ENCODE results near the gene WNT5B. TPM values are rescaled to one million over a fixed set of nuclear protein-coding genes. Genes with fewer than 3 reads are reported as not detected.

The WNT5B gene
- total and polyA plus RNA-seq, 2 donors: 4.1 to 4.8 TPM

GRCh38 chr12:1633459-1633858, 4.4 kb downstream of the WNT5B start:
- 90% methylated on average over 3 of the region's 3 CpGs for WGBS
- Histone ChIP-seq H3K27me3 (ENCODE audit: control insufficient read depth in 2 of 2, insufficient read depth in 1 of 2, low read length in 1 of 2) (peaks cover 34 to 60% of the 10 kb centered on the region in 2 donors), H3K27ac (ENCODE audit: low read depth in 1 of 2, low read length in 1 of 2) (no peak overlapping the region), H3K9me3 (ENCODE audit: control insufficient read depth in 2 of 2, insufficient read depth in 1 of 2, low read length in 1 of 2) (peaks cover 0 to 3% of the 10 kb centered on the region in 2 donors), H3K4me1 (ENCODE audit: control insufficient read depth in 2 of 2, insufficient read depth in 2 of 2, low read length in 2 of 2) (peaks cover 0 to 26% of the 10 kb centered on the region in 2 donors), H3K36me3 (ENCODE audit: control insufficient read depth in 2 of 2, insufficient read depth in 2 of 2, low read length in 1 of 2) (no peaks in the 10 kb centered on the region), H3K4me3 (ENCODE audit: low read length in 2 of 2) (no peak overlapping the region)
- no peak for DNase-seq (ENCODE audit: low read depth in 6 of 9, low spot score in 9 of 9)

- 68% methylated on average over 7 of the region's 7 CpGs for WGBS
- Histone ChIP-seq H3K27ac (ENCODE audit: low read depth in 1 of 2, low read length in 1 of 2) (no peak overlapping the region), H3K36me3 (ENCODE audit: control insufficient read depth in 2 of 2, insufficient read depth in 2 of 2, low read length in 1 of 2) (no peaks in the 10 kb centered on the region), H3K4me1 (ENCODE audit: control insufficient read depth in 2 of 2, insufficient read depth in 2 of 2, low read length in 2 of 2) (peaks cover 0 to 21% of the 10 kb centered on the region in 2 donors), H3K4me3 (ENCODE audit: low read length in 2 of 2) (no peak overlapping the region), H3K27me3 (ENCODE audit: control insufficient read depth in 2 of 2, insufficient read depth in 1 of 2, low read length in 1 of 2) (peaks cover 28 to 53% of the 10 kb centered on the region in 2 donors), H3K9me3 (ENCODE audit: control insufficient read depth in 2 of 2, insufficient read depth in 1 of 2, low read length in 1 of 2) (peaks cover 0 to 1% of the 10 kb centered on the region in 2 donors)
- no peak for DNase-seq (ENCODE audit: low read depth in 6 of 9, low spot score in 9 of 9)
Measured at GRCh38 chr12:1634149-1634548, 5.1 kb downstream of the WNT5B start.

- no peak overlapping the region for H3K27ac ChIP-seq (ENCODE audit: low read depth in 1 of 2, low read length in 1 of 2)
- peaks cover 0 to 15% of the 10 kb centered on the region in 2 donors for H3K4me1 ChIP-seq (ENCODE audit: control insufficient read depth in 2 of 2, insufficient read depth in 2 of 2, low read length in 2 of 2)
- H3K9me3 ChIP-seq (ENCODE audit: control insufficient read depth in 2 of 2, insufficient read depth in 1 of 2, low read length in 1 of 2): no peaks in the 10 kb centered on the region
- peak in 7 of 9 donors; percentile 40 to 74 (median 54) for DNase-seq (ENCODE audit: low read depth in 6 of 9, low spot score in 9 of 9)
- 50% methylated on average over 16 of the region's 16 CpGs for WGBS
- no peak overlapping the region for H3K4me3 ChIP-seq (ENCODE audit: low read length in 2 of 2)
- no peaks in the 10 kb centered on the region for H3K36me3 ChIP-seq (ENCODE audit: control insufficient read depth in 2 of 2, insufficient read depth in 2 of 2, low read length in 1 of 2)
- H3K27me3 ChIP-seq (ENCODE audit: control insufficient read depth in 2 of 2, insufficient read depth in 1 of 2, low read length in 1 of 2): peaks cover 22 to 47% of the 10 kb centered on the region in 2 donors
Measured at GRCh38 chr12:1634590-1635191, 5.7 kb downstream of the WNT5B start.

GRCh38 chr12:1635301-1636095, 6.5 kb downstream of the WNT5B start:
- Histone ChIP-seq H3K27ac (ENCODE audit: low read depth in 1 of 2, low read length in 1 of 2) (no peak overlapping the region), H3K9me3 (ENCODE audit: control insufficient read depth in 2 of 2, insufficient read depth in 1 of 2, low read length in 1 of 2) (no peaks in the 10 kb centered on the region), H3K36me3 (ENCODE audit: control insufficient read depth in 2 of 2, insufficient read depth in 2 of 2, low read length in 1 of 2) (no peaks in the 10 kb centered on the region), H3K4me1 (ENCODE audit: control insufficient read depth in 2 of 2, insufficient read depth in 2 of 2, low read length in 2 of 2) (peaks cover 0 to 8% of the 10 kb centered on the region in 2 donors), H3K4me3 (ENCODE audit: low read length in 2 of 2) (no peak overlapping the region), H3K27me3 (ENCODE audit: control insufficient read depth in 2 of 2, insufficient read depth in 1 of 2, low read length in 1 of 2) (peaks cover 14 to 39% of the 10 kb centered on the region in 2 donors)
- no peak for DNase-seq (ENCODE audit: low read depth in 6 of 9, low spot score in 9 of 9)
- 93% methylated on average over 11 of the region's 11 CpGs for WGBS

GRCh38 chr12:1638203-1638602, 9.2 kb downstream of the WNT5B start:
- H3K4me3 ChIP-seq (ENCODE audit: low read length in 2 of 2): no peak overlapping the region
- 51% methylated on average over 5 of the region's 5 CpGs for WGBS
- no peaks in the 10 kb centered on the region for H3K36me3 ChIP-seq (ENCODE audit: control insufficient read depth in 2 of 2, insufficient read depth in 2 of 2, low read length in 1 of 2)
- no peaks in the 10 kb centered on the region for H3K4me1 ChIP-seq (ENCODE audit: control insufficient read depth in 2 of 2, insufficient read depth in 2 of 2, low read length in 2 of 2)
- DNase-seq (ENCODE audit: low read depth in 6 of 9, low spot score in 9 of 9): no peak
- no peaks in the 10 kb centered on the region for H3K9me3 ChIP-seq (ENCODE audit: control insufficient read depth in 2 of 2, insufficient read depth in 1 of 2, low read length in 1 of 2)
- no peak overlapping the region for H3K27ac ChIP-seq (ENCODE audit: low read depth in 1 of 2, low read length in 1 of 2)
- H3K27me3 ChIP-seq (ENCODE audit: control insufficient read depth in 2 of 2, insufficient read depth in 1 of 2, low read length in 1 of 2): peaks cover 0 to 12% of the 10 kb centered on the region in 2 donors

- H3K27ac ChIP-seq (ENCODE audit: low read depth in 1 of 2, low read length in 1 of 2): no peak overlapping the region
- 94% methylated on average over 40 of the region's 40 CpGs for WGBS
- H3K4me3 ChIP-seq (ENCODE audit: low read length in 2 of 2): no peak overlapping the region
- H3K9me3 ChIP-seq (ENCODE audit: control insufficient read depth in 2 of 2, insufficient read depth in 1 of 2, low read length in 1 of 2): no peaks in the 10 kb centered on the region
- peaks cover 0 to 7% of the 10 kb centered on the region in 2 donors for H3K4me1 ChIP-seq (ENCODE audit: control insufficient read depth in 2 of 2, insufficient read depth in 2 of 2, low read length in 2 of 2)
- no peaks in the 10 kb centered on the region for H3K36me3 ChIP-seq (ENCODE audit: control insufficient read depth in 2 of 2, insufficient read depth in 2 of 2, low read length in 1 of 2)
- peaks cover 0 to 4% of the 10 kb centered on the region in 2 donors for H3K27me3 ChIP-seq (ENCODE audit: control insufficient read depth in 2 of 2, insufficient read depth in 1 of 2, low read length in 1 of 2)
- no peak for DNase-seq (ENCODE audit: low read depth in 6 of 9, low spot score in 9 of 9)
Measured at GRCh38 chr12:1639538-1639937, 10.5 kb downstream of the WNT5B start.

- Histone ChIP-seq H3K27ac (ENCODE audit: low read depth in 1 of 2, low read length in 1 of 2) (no peak overlapping the region), H3K27me3 (ENCODE audit: control insufficient read depth in 2 of 2, insufficient read depth in 1 of 2, low read length in 1 of 2) (peaks cover 0 to under 1% of the 10 kb centered on the region in 2 donors), H3K9me3 (ENCODE audit: control insufficient read depth in 2 of 2, insufficient read depth in 1 of 2, low read length in 1 of 2) (no peaks in the 10 kb centered on the region), H3K36me3 (ENCODE audit: control insufficient read depth in 2 of 2, insufficient read depth in 2 of 2, low read length in 1 of 2) (peaks cover 0 to under 1% of the 10 kb centered on the region in 2 donors), H3K4me3 (ENCODE audit: low read length in 2 of 2) (no peak overlapping the region), H3K4me1 (ENCODE audit: control insufficient read depth in 2 of 2, insufficient read depth in 2 of 2, low read length in 2 of 2) (peaks cover 1 to 13% of the 10 kb centered on the region in 2 donors)
- WGBS: 96% methylated on average over 18 of the region's 18 CpGs
- DNase-seq (ENCODE audit: low read depth in 6 of 9, low spot score in 9 of 9): no peak
Measured at GRCh38 chr12:1640328-1641234, 11.6 kb downstream of the WNT5B start.

GRCh38 chr12:1642513-1642912, 13.5 kb downstream of the WNT5B start:
- H3K27ac ChIP-seq (ENCODE audit: low read depth in 1 of 2, low read length in 1 of 2): no peak overlapping the region
- no peak overlapping the region for H3K4me3 ChIP-seq (ENCODE audit: low read length in 2 of 2)
- DNase-seq (ENCODE audit: low read depth in 6 of 9, low spot score in 9 of 9): no peak
- no peaks in the 10 kb centered on the region for H3K27me3 ChIP-seq (ENCODE audit: control insufficient read depth in 2 of 2, insufficient read depth in 1 of 2, low read length in 1 of 2)
- no peaks in the 10 kb centered on the region for H3K9me3 ChIP-seq (ENCODE audit: control insufficient read depth in 2 of 2, insufficient read depth in 1 of 2, low read length in 1 of 2)
- H3K4me1 ChIP-seq (ENCODE audit: control insufficient read depth in 2 of 2, insufficient read depth in 2 of 2, low read length in 2 of 2): peaks cover 2 to 25% of the 10 kb centered on the region in 2 donors
- 95% methylated on average over 7 of the region's 7 CpGs for WGBS
- peaks cover 0 to 5% of the 10 kb centered on the region in 2 donors for H3K36me3 ChIP-seq (ENCODE audit: control insufficient read depth in 2 of 2, insufficient read depth in 2 of 2, low read length in 1 of 2)

Measured in thymus (tissue), 11 donors.